PC-3 (cell line): Measurements from ENCODE around the gene KRT8. TPM values are rescaled to one million over a fixed set of nuclear protein-coding genes. Genes with fewer than 3 reads are reported as not detected.

ENCODE experiments used
- ATAC-seq: fragments of 200-7000 bp; cut with Tn5 transposase; 2 replicates; pipeline ENCODE4 v1.9.1; 2020; ENCODE audit warnings: mild to moderate bottlenecking, moderate library complexity
- BruUV-seq: library from RNA; stranded (reverse); fragments of 400-500 nt; replicated peaks from 2 replicates; lab custom pipeline; 2021; lab: Mats Ljungman, UMichigan
- CTCF ChIA-PET: fragments of 300-600 bp; sonication (Branson Sonifier 250); formaldehyde crosslinking; loops from one replicate; lab custom pipeline; 2022; ENCODE audit warnings: antibody characterized with exemption; lab: Charles Lee
- POLR2A ChIA-PET: fragments of 300-600 bp; sonication (Branson Sonifier 250); formaldehyde crosslinking; loops from one replicate; lab custom pipeline; 2022; ENCODE audit warnings: antibody characterized with exemption; ENCODE audit not compliant: unreplicated experiment; lab: Charles Lee
- DNase-seq: peaks from one replicate; pipeline ENCODE4 v3.0.0-alpha.2; 2015
- H2AFZ ChIP-seq: fragments of 300-600 bp; sonication (generic); 2 replicates; pipeline ENCODE4 v1.6.0; 2016; ENCODE audit warnings: antibody characterized with exemption, low read length
- H3F3A ChIP-seq: fragments of 300-600 bp; sonication (generic); one replicate; pipeline ENCODE4 v1.6.0; 2017; ENCODE audit warnings: antibody characterized with exemption, low read length, control low read depth, mild to moderate bottlenecking; ENCODE audit not compliant: unreplicated experiment
- H3K27ac ChIP-seq: fragments of 300-600 bp; sonication (generic); 2 replicates; pipeline ENCODE4 v1.5.1; 2016; ENCODE audit warnings: mild to moderate bottlenecking, low read length
- H3K27me3 ChIP-seq: fragments of 300-600 bp; sonication (generic); 2 replicates; pipeline ENCODE4 v1.6.1; 2016; ENCODE audit warnings: low read length, mixed read lengths
- H3K36me3 ChIP-seq: fragments of 300-600 bp; sonication (generic); 2 replicates; pipeline ENCODE4 v1.6.1; 2016; ENCODE audit warnings: low read depth, mixed run types, low read length, mixed read lengths
- H3K4me1 ChIP-seq: fragments of 300-600 bp; sonication (generic); 2 replicates; pipeline ENCODE4 v1.5.1; 2016; ENCODE audit warnings: low read length; ENCODE audit not compliant: insufficient read depth
- H3K4me2 ChIP-seq: fragments of 300-600 bp; sonication (generic); 2 replicates; pipeline ENCODE4 v1.6.0; 2016; ENCODE audit warnings: low read length
- H3K4me3 ChIP-seq: fragments of 300-600 bp; sonication (generic); 2 replicates; pipeline ENCODE4 v1.5.1; 2016; ENCODE audit warnings: mild to moderate bottlenecking, low read length, mixed read lengths
- H3K79me2 ChIP-seq: fragments of 300-600 bp; sonication (generic); 2 replicates; pipeline ENCODE4 v1.6.1; 2017; ENCODE audit warnings: low read length, mixed read lengths
- H3K9ac ChIP-seq: fragments of 300-600 bp; sonication (generic); 2 replicates; pipeline ENCODE4 v1.6.0; 2016; ENCODE audit warnings: mild to moderate bottlenecking, low read length
- H3K9me2 ChIP-seq: fragments of 300-600 bp; sonication (generic); replicated peaks from 2 replicates; pipeline ENCODE4 v1.6.1; 2016; ENCODE audit warnings: mixed run types, low read length, mixed read lengths
- H3K9me3 ChIP-seq: fragments of 300-600 bp; sonication (generic); 2 replicates; pipeline ENCODE4 v1.6.1; 2016; ENCODE audit warnings: low read length, mixed read lengths
- H4K20me1 ChIP-seq: fragments of 300-600 bp; sonication (generic); 2 replicates; pipeline ENCODE4 v1.6.1; 2016; ENCODE audit warnings: low read length, mixed read lengths
- EZH2 ChIP-seq: fragments of 300-600 bp; sonication (generic); IDR thresholded peaks from one replicate; pipeline ENCODE4 v1.6.1; 2017; ENCODE audit warnings: antibody characterized with exemption, mild to moderate bottlenecking, low read length; ENCODE audit not compliant: unreplicated experiment
- EZH2phosphoT487 ChIP-seq: fragments of 300-600 bp; sonication (generic); IDR thresholded peaks from 2 replicates; pipeline ENCODE4 v1.6.1; 2018; ENCODE audit warnings: mild to moderate bottlenecking, antibody characterized with exemption, low read length, borderline replicate concordance
- intact Hi-C: fragments of 100-400 bp; cut with micrococcal nuclease; formaldehyde crosslinking; loops from 2 replicates; pipeline ENCODE4 v1.9.0; 2023
- total RNA-seq: library from RNA; depleted of rRNA; stranded (reverse); fragments of >200 nt; gene quantifications from 2 replicates; pipeline ENCODE4 v1.2.3, GENCODE V29; 2014
- TF ChIP-seq, protein P1 (sequence below): fragments of 300-600 bp; sonication (generic); conservative IDR thresholded peaks from 2 replicates; pipeline ENCODE4 v1.5.1; 2017; ENCODE audit warnings: antibody characterized with exemption, low read depth, mild to moderate bottlenecking, low read length

KRT8 gene
- total RNA-seq, 1 experiment from 2014 or later: 719 TPM

DNA sequence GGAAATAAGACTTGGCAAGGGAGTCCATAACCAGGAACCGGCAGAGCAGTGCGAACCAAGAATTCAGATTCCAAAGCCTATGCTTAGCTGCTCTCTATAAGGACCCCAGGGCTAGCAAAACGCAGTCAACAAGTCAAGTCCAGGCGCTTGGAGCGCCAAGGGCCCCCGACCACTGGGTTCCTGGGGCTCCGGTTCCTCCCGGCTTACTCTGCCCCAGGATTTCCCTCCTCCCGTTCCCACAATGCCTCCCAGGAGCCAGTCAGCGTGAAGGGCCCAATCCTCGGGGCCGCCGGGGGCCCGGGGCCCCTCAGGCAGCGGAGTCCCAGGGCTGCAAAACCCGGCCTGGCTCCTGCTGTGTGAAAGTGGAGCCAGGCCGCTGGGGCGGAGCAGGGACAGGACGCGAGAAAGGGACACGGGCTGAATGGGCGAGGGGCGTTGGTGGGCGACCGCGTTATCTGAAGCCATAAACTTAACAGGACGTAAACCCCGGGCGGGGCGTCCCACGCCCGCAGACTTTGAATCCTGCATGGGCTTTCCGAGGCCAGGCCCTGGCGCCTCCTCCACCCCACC lies 1.5 kb downstream of the KRT8 start:
- intact Hi-C loops: no loop called here
- Histone ChIP-seq H3F3A (peaks cover 6% of the 10 kb centered on the region), H4K20me1 (peaks cover 51% of the 10 kb centered on the region), H3K36me3 (peaks cover 36% of the 10 kb centered on the region), H3K4me3 (peak overlapping the region; percentile 100), H3K9ac (peak overlapping the region; percentile 73), H3K9me2 (no peaks in the 10 kb centered on the region), H3K9me3 (no peaks in the 10 kb centered on the region), H3K4me1 (peaks cover 61% of the 10 kb centered on the region), H3K79me2 (peaks cover 59% of the 10 kb centered on the region), H3K4me2 (peak overlapping the region; percentile 79), H2AFZ (no peak overlapping the region), H3K27me3 (no peaks in the 10 kb centered on the region), H3K27ac (no peak overlapping the region)
- peak; percentile 48 for ATAC-seq
- POLR2A ChIA-PET: interaction anchor here (0.5 to 2.6 kb wide), 6 partner anchors 22 to 756 kb away, joined by 3 to 44 read pairs (median 6); partner anchors contain the start of gene KRT18
- TF ChIP-seq EZH2phosphoT487: no peak
- TF ChIP-seq, protein P1, sequence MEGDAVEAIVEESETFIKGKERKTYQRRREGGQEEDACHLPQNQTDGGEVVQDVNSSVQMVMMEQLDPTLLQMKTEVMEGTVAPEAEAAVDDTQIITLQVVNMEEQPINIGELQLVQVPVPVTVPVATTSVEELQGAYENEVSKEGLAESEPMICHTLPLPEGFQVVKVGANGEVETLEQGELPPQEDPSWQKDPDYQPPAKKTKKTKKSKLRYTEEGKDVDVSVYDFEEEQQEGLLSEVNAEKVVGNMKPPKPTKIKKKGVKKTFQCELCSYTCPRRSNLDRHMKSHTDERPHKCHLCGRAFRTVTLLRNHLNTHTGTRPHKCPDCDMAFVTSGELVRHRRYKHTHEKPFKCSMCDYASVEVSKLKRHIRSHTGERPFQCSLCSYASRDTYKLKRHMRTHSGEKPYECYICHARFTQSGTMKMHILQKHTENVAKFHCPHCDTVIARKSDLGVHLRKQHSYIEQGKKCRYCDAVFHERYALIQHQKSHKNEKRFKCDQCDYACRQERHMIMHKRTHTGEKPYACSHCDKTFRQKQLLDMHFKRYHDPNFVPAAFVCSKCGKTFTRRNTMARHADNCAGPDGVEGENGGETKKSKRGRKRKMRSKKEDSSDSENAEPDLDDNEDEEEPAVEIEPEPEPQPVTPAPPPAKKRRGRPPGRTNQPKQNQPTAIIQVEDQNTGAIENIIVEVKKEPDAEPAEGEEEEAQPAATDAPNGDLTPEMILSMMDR: no peak
- no peak for TF ChIP-seq EZH2
- no TSS peak for BruUV-seq
- peak; percentile 76 for DNase-seq
- CTCF ChIA-PET: interaction anchor here (0.6 kb wide), 1 partner anchor 78 kb away, joined by 3 read pairs; no protein-coding TSS in a partner anchor

DNA sequence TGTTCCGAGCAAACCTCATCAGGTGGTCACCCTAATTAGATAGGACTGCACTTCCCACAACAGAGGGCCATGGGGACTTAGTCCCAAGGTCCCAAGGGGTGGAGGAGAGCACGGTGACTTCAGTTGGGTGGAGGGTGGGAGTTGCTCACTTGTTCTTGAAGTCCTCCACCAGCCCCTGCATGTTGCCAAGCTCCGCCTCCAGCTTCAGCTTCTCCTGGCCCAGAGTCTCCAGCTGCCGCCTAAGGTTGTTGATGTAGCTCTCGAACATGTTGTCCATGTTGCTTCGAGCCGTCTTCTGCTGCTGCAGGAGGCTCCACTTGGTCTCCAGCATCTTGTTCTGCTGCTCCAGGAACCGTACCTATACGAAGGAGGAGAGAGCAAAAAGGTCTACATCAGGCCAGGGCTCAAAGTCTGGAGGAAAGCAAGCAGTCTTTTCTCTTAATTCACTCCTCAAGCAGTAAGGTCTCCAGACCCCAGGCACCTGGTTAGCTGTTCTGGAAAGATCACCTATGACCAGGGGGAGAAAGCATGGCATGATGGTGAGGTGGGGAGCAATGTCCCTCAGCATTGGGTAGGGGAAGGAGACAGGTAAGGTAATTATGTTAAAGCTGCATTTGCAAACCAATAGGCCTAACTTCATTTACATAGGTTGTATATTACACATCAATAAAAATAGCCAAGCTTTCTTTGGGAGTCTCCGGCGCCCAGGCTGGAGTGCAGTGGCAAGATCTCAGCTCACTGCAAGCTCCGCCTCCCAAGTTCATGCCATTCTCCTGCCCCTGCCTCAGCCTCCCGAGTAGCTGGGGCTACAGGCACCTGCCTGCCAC lies 2.9 kb downstream of the KRT8 start:
- no peaks in the 10 kb centered on the region for H3K9me2 ChIP-seq
- peaks cover 59% of the 10 kb centered on the region for H3K79me2 ChIP-seq
- POLR2A ChIA-PET: interaction anchor here (0.6 kb wide), 1 partner anchor 25 kb away, joined by 3 read pairs; no protein-coding TSS in a partner anchor
- peak overlapping the region; percentile 100 for H3K4me3 ChIP-seq
- H3K9me3 ChIP-seq: no peaks in the 10 kb centered on the region
- H3K4me2 ChIP-seq: peak overlapping the region; percentile 79
- H2AFZ ChIP-seq: no peak overlapping the region
- H3K27ac ChIP-seq: no peak overlapping the region
- no peak for DNase-seq
- ATAC-seq: no peak
- peaks cover 44% of the 10 kb centered on the region for H3K36me3 ChIP-seq
- H3F3A ChIP-seq: peaks cover 6% of the 10 kb centered on the region
- no peaks in the 10 kb centered on the region for H3K27me3 ChIP-seq
- intact Hi-C loops: no loop called here
- CTCF ChIA-PET: no interaction called here
- H3K9ac ChIP-seq: no peak overlapping the region
- peaks cover 54% of the 10 kb centered on the region for H4K20me1 ChIP-seq
- TSS peak; percentile 1 for BruUV-seq
- peaks cover 50% of the 10 kb centered on the region for H3K4me1 ChIP-seq
- TF ChIP-seq EZH2: no peak
- TF ChIP-seq, protein P1: no peak
- no peak for TF ChIP-seq EZH2phosphoT487
